Esophagus squamous epithelium (tissue), 4 donors: ENCODE measurements around the gene WHRN.

Experiments
- POLR2A ChIP-seq, 4 donors: fragments of 450-650 bp; IDR thresholded peaks; one replicate each; pipeline ENCODE4 v1.6.1; 2017; ENCODE audit warnings: antibody characterized with exemption in 4 of 4, mild to moderate bottlenecking in 4 of 4, moderate library complexity in 3 of 4
- TF ChIP-seq, protein P1 (sequence below), 6 experiments: fragments of 450-650 bp in 4 of 6; fragments of 200-600 bp in 2 of 6; sonication (generic) in 2 of 6; IDR thresholded peaks; one replicate each; pipeline ENCODE4 v1.5.1; 2016 to 2019; ENCODE audit warnings: antibody characterized with exemption in 6 of 6, mild to moderate bottlenecking in 4 of 6, moderate library complexity in 4 of 6

- TF ChIP-seq, protein P1, sequence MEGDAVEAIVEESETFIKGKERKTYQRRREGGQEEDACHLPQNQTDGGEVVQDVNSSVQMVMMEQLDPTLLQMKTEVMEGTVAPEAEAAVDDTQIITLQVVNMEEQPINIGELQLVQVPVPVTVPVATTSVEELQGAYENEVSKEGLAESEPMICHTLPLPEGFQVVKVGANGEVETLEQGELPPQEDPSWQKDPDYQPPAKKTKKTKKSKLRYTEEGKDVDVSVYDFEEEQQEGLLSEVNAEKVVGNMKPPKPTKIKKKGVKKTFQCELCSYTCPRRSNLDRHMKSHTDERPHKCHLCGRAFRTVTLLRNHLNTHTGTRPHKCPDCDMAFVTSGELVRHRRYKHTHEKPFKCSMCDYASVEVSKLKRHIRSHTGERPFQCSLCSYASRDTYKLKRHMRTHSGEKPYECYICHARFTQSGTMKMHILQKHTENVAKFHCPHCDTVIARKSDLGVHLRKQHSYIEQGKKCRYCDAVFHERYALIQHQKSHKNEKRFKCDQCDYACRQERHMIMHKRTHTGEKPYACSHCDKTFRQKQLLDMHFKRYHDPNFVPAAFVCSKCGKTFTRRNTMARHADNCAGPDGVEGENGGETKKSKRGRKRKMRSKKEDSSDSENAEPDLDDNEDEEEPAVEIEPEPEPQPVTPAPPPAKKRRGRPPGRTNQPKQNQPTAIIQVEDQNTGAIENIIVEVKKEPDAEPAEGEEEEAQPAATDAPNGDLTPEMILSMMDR (IDR thresholded peaks at IDR 0.05): no peak
- TF ChIP-seq POLR2A (IDR thresholded peaks at IDR 0.05): no peak
Observed at GRCh38 chr9:114513959-114514267, 8.6 kb upstream of the WHRN start.
